Measurements from ENCODE around the gene NDUFA8.
A peak's percentile ranks its signal among the peaks of the same experiment; 100 is the strongest.
"Not testable (repeated sequence)": the region's sequence is repeated elsewhere in the genome, so short reads cannot be mapped to it uniquely, and the experiment has no call there.

Gene NDUFA8

GRCh38 chr9:122120316-122121071 lies 39.1 kb downstream of the NDUFA8 start:
- DNase-seq: no peak

- DNase-seq: no peak
These were observed 39.9 kb downstream of the NDUFA8 start for GRCh38 chr9:122119721-122120120.

GRCh38 chr9:122119166-122119521 lies 40.4 kb downstream of the NDUFA8 start:
- no peak for DNase-seq

- no peak for DNase-seq
These were observed 41.0 kb downstream of the NDUFA8 start for GRCh38 chr9:122118343-122119165.

- DNase-seq: not testable (repeated sequence)
These were observed 42.3 kb downstream of the NDUFA8 start for GRCh38 chr9:122117241-122117640.

GRCh38 chr9:122116448-122117173 lies 43.0 kb downstream of the NDUFA8 start:
- DNase-seq: no peak

GRCh38 chr9:122116040-122116439 lies 43.5 kb downstream of the NDUFA8 start:
- no peak for DNase-seq

- DNase-seq: no peak
These were observed 44.2 kb downstream of the NDUFA8 start for GRCh38 chr9:122115176-122116035.

- DNase-seq: no peak
These were observed 46.0 kb downstream of the NDUFA8 start for GRCh38 chr9:122113574-122113973.

- no peak for DNase-seq
These were observed 47.3 kb downstream of the NDUFA8 start for GRCh38 chr9:122112238-122112637.

- DNase-seq: no peak
These were observed 48.0 kb downstream of the NDUFA8 start for GRCh38 chr9:122111413-122112085.

- DNase-seq: no peak
These were observed 49.3 kb downstream of the NDUFA8 start for GRCh38 chr9:122110100-122110833.

GRCh38 chr9:122109035-122109813 lies 50.4 kb downstream of the NDUFA8 start:
- DNase-seq: no peak

GRCh38 chr9:122107291-122107805 lies 52.2 kb downstream of the NDUFA8 start:
- no peak for DNase-seq

GRCh38 chr9:122106576-122106975 lies 53.0 kb downstream of the NDUFA8 start:
- DNase-seq: no peak

GRCh38 chr9:122103985-122104384 lies 55.6 kb downstream of the NDUFA8 start:
- DNase-seq: no peak

- DNase-seq: no peak
These were observed 57.4 kb downstream of the NDUFA8 start for GRCh38 chr9:122102156-122102555.

- DNase-seq: no peak
These were observed 58.8 kb downstream of the NDUFA8 start for GRCh38 chr9:122100756-122101155.

GRCh38 chr9:122099271-122099869 lies 60.2 kb downstream of the NDUFA8 start:
- peak; percentile 60 to 75 (median 67) for DNase-seq

Data from T-helper 1 cell (primary cell).